DMS 273 (cell line): ENCODE data around the gene ADRA2C.
A peak's percentile ranks its signal among the peaks of the same experiment; 100 is the strongest.
"Not testable (repeated sequence)": the region's sequence is repeated elsewhere in the genome, so short reads cannot be mapped to it uniquely, and the experiment has no call there.

Experiments
- DNase-seq: peaks from one replicate; lab custom pipeline; 2025; ENCODE audit not compliant: unreplicated experiment; lab: John Stamatoyannopoulos, UW

The ADRA2C gene

DNA sequence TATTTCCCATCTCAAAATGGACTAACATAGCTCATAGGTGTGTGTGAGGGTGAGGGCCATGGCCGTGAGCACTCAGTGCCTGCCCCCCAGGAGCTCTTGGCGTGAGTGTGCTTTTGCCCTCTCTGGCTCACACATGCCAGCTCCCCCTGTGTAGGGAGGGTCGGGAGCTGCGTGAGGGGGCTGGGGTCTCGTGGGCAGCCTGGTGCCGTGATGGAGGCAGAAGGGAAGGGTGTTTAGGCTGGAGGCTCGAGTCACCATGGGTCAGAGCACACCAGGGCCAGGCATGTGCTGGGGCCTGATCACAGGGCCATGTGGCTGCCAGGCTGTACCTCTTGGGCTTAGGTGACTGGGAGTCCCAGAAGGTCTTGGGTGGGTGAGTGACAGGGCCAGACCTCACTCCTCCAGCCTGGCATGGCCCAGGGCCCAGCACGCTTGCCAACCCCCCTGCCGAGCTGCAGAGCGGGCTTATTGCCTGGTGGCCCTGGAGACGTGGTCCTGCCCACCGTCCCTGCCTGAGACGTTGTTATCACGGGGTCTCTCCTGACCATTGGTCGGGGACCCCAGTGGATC lies 44.0 kb downstream of the ADRA2C start:
- DNase-seq: peak; percentile 12

DNA sequence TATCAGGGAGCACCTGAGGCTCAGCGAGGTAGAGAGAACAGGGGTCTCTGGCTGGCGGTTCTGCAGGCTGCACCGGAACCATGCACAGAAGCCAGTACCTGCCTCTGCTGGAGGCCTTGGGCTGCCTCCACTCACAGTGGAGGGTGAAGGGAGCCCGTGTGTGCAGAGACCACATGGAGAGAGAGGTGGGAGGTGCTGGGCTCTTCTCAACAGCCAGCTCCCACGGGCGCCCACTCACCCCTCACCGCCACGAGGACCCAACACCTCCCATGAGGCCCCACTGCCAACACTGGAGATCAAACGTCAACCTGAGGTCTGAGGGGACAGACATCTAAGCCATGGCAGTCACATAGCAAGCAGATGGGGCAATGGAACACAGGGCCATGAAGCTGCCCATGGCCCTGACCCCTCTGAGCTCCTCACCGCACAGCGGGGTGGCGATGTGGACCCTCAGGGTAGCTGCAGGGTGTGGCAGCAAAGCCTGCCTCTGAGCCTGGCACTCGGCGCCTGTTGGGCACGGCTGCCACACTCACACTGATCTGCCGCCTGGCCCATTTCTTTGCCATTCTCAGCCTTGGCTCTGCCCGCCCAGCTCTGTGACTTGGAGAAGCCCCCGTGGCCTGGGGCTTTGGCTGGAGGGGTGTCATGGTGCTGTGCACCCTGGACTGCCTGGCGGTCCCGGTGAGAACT lies 44.8 kb downstream of the ADRA2C start:
- DNase-seq: no peak

DNA sequence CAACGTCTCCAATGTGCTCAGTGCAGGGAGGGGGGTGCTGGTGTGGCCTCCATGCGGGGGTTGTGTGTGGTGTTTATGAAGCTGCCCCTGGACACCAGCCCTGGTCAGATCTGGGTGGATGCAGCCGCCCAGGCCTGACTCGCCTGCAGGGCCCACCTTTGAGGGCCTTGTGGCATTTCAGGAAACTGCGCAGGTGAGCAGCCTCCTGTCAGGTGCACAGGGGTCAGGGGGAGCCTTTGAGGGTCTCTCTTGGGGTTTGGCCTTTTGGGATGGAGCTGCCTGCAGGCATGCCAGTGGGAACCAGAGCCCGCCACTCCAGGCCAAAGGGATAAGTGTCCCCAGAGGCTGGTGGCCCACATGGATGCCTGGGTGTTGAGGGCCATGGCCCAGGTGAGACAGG lies 45.4 kb downstream of the ADRA2C start:
- no peak for DNase-seq

DNA sequence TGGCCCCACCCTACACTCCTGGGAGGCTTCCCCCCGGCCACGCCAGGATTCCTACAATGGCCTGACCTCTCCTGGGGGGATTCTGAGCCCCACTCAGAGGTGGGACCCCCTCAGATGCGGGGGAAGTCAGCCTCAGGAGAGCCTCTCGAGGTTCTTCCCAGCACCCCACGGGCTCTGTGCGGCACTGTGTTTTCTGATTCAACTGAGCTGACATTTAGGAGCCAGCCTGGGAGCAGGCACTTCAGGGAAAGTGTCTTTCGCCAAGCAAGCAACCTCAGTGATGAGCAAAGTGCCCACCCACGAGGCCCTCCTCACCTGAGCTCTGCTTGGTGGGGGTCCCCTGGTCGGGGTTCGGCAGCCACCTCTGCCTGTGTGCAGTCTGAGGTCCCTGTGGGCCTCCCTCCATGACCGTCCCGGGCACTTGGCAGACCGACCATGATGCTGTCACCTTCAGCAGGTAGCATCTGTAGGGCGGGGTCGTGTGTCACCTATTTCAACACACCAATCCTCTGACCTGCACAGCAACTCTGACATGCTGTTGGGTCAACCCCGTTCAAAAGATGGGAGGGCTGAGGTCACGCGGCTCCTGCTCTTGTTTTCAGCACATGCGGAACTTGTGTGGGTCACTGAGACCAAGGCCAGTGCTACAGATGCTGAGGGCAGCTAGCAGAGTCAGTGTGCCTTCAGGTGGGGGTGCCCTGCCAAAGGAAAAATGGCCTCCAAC lies 46.2 kb downstream of the ADRA2C start:
- DNase-seq: no peak

DNA sequence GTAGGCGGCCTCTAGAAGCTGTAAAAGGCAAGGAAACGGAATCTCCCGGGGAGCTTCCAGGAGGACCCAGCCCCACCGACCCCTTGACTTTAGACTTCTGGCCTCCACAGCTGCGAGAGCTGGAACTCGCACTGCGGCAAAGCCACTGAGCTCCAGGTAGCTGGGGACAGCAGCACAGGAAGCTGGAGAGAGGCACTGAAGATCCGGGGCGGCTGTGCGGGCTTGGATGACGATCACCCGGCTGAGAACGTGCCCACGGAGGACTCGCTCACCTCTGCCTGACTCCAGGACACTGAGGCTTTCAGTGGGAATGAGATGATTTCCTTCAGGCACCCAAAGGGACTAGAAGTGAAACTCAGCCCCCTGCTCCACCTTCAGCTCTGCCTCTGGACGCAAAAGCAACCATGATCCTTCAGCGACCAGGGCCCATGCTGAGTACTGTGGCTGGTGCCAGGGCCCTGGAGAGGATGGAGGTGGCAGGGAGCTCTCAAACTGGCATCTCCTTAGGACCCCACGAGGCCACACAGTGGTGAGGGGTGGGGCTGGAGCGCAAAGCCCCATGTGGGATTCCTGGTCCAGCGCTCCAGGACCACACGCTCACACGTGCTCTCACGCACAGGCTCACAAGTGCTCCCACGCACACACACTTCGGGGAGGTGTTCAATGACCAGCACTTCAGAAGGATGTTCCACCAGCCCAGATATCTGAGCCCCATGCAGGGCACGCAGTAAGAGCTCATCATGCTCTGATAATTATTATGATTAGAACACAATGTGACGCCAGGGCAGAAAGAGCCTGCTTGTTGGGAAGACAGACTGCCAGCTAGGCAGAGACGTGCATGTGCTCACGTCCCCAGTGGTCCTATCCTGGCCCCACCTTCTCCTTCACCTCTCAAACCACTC lies 47.2 kb downstream of the ADRA2C start:
- DNase-seq: no peak

DNA sequence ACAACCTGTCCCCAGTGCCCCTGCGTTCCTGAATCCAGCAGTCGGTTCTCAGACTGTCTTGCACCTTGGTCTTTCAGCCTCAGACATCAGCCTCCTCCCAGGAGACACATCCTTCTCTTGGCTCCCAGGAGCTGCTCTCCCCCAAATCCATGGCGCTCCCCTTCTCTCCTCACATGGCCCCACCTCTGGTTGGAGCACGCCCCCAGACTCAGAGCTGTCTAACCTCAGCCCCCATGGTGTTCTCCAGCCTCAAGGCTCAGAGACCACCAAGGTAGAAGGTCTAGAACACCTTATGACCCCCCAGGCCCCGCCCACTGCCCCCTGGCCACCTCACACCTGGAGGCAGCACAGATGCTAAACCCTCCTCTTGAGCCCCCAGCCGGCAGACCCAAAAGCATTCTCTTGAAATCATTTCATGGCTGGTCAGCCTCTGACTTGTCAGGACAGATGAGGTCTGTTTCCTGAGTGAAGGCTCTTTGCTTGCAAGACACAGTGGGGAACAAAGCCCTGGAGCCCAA lies 47.9 kb downstream of the ADRA2C start:
- DNase-seq: no peak

DNA sequence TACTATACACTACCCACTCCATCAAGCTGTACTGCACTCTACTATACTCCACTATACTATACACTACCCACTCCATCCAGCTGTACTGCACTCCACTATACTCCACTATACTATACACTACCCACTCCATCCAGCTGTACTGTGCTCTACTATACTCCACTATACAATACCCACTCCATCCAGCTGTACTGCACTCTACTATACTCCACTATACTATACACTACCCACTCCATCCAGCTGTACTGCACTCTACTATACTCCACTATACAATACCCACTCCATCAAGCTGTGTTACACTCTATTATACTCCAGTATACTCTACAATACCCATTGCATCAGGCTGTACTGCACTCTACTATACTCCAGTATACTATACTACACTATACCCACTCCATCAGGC lies 48.7 kb downstream of the ADRA2C start:
- DNase-seq: not testable (repeated sequence)

DNA sequence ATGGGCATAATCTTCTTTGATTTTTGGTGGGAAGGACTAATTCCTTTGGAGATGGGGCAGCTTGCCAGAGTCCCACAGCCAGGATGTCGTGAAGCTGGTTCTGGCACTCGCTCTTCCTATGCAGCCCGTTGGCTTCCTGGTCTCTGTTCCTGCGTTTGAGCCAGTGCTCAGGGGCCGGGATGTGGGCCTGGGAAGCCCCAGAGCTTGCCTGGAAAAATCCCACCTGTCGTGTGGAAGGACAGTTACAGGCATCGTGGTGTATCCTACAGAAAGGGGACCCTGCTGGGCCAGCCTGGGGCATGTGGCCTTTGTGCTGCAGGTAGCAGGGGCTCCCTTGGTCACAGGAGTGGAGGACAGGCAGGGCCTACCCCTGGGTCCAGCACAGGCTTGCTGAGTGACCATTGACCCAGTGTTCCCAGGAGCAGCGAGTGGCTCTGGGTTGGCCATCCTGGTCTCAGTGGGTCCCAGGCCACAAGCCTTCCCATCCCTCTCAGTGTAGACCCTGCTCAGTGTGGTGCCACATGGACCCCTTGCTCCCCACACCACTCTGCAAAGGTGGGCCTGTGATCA lies 50.2 kb downstream of the ADRA2C start:
- DNase-seq: no peak

DNA sequence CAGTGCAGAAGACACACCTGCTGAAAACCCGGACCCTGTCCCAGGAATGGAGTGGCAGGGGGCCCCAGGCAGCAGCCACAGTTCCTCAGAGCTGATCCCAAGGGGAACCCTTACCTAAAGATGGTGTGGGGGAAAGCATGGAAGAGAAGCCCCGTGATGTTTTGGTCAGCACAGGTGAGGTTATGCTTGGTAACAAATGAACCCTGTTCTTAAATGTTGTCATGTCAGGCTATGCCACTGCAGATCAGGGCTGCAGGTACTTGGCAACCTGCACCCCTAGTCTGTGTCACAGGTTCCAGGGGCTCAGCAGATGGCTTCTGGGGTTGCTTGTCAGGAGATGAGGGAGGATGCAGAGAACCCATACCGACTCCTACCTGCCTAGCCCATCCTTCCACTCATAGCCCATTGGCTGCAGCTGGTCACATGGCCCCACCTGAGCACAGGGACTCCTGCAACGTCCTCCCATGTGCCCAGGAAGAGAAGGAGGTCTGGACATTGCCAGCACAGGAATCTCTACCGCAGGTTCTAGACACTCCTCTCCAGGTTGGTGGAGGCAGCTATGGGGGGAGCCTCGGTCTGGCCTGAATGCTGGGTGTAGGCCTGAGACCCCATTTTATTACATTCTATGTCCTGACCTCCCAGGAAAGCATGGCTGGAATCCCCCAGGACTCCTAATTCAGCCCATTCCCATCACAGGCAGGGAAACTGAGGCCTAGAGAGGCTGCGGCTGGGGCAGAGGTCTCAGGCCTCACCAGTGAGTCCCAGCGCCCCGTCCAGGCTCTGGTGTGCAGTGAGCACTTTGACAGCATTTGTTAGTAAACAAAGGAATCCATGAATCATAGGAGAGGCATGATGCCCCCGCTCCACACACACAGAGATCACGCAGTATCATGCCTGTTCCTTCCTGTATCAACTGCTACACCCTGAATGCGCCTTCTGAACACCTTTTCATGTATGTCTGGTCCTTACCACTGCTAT lies 51.1 kb downstream of the ADRA2C start:
- DNase-seq: no peak
